ENCODE measurements around the gene PHACTR3. TPM values are rescaled to one million over a fixed set of nuclear protein-coding genes. Genes with fewer than 3 reads are reported as not detected.

The PHACTR3 gene
- total RNA-seq, 1 experiment from 2014 or later = not detected

DNA sequence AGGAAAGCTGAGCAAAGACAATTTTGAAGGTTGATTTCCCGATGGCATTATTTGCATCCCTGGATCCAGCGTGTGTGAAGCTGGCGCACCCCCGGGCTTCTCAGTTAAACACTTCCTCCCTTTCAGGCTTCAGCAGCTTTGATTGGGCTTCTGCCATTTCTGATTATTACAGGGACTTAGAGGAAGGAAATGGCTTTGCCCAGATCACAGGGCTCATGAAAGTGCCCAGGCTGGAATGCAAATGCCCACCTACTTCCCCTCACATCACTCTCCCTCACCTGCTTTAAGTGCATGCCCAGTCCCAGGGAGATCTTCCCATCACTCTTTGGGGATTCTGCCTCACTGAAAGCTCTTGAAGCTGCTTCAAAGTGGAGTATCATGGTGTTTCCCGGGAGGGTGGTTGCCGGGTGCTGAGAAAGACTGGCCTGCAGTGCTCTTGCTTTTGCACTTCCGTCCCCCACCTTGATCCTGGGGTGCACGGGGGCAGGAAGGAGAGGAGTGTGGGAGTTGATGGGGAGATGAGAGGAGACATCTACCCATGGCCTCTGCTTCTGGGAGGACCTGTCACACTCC is 28.3 kb downstream of the PHACTR3 start:
- DNase-seq = no peak
- Histone ChIP-seq H3K27me3 (peaks cover 56% of the 10 kb centered on the region), H3K4me3 (no peak overlapping the region), H3K36me3 (no peaks in the 10 kb centered on the region), H3K27ac (no peak overlapping the region), H3K4me1 (no peaks in the 10 kb centered on the region), H3K9me3 (replicated peaks) (no peaks in the 10 kb centered on the region)

DNA sequence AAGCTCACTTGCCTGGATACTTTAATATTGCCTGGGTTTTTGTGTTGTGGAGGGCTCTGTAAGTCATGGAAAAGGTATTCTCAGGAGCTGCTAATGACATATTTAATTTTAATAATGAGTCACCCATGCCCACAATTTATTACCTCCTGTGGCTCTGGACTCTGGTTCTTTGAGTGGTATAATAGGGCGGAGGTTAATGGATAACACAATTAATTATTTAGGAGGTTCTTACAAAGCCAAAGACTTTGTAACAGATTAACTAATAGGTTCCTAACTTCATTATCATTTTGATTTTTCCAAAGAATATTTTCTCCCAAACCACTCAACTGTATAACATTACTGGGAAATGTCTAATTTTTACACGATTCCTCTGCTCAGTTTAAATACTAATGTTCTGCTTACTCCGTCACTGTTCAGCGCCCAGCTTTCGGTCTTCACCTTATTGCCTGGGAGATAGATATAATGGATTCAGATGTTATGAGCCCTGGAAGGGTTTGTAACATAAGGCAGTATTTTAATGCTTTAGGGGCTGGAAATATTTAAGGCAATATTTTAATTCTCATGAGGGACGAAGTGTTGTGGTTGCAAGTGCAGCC is 29.4 kb downstream of the PHACTR3 start:
- no peak for DNase-seq
- Histone ChIP-seq H3K4me1 (no peaks in the 10 kb centered on the region), H3K9me3 (replicated peaks) (no peaks in the 10 kb centered on the region)

DNA sequence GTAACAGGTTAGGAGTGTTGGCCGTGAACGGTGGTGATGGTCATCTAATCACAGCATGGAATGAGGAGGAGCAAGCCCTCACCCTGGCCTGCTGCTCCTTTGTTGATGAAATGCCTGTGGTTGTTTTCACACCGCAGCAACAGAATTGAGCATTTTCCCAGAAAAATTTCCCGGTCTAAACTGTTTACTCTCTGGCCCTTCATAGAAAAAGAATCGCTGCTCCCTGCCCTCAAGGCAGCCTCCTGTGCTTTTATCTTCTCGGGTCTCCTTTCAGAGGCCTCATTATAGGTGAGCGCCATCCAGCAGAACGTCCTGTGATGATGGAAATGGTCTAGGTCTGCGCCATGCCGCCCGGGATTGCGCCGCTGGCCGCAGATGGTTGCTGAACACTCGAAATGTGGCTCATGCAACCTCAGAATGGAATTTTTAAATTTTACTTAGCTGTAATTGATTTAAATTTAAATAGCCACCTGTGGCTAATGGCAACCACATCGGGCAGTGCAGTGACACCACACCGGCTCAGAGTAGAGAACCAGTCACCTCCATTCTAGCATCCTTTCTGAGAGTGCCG is 30.2 kb downstream of the PHACTR3 start:
- no peaks in the 10 kb centered on the region for H3K36me3 ChIP-seq
- no peak overlapping the region for H3K4me3 ChIP-seq
- no peak overlapping the region for H3K27ac ChIP-seq
- H3K27me3 ChIP-seq = peaks cover 38% of the 10 kb centered on the region
- no peaks in the 10 kb centered on the region for H3K9me3 ChIP-seq (replicated peaks)
- no peaks in the 10 kb centered on the region for H3K4me1 ChIP-seq
- no peak for DNase-seq

More for the DNA sequence above, 29.4 kb downstream of the PHACTR3 start:
- H3K36me3 ChIP-seq = no peaks in the 10 kb centered on the region
- no peak overlapping the region for H3K27ac ChIP-seq
- no peak overlapping the region for H3K4me3 ChIP-seq
- H3K27me3 ChIP-seq = peaks cover 46% of the 10 kb centered on the region

DNA sequence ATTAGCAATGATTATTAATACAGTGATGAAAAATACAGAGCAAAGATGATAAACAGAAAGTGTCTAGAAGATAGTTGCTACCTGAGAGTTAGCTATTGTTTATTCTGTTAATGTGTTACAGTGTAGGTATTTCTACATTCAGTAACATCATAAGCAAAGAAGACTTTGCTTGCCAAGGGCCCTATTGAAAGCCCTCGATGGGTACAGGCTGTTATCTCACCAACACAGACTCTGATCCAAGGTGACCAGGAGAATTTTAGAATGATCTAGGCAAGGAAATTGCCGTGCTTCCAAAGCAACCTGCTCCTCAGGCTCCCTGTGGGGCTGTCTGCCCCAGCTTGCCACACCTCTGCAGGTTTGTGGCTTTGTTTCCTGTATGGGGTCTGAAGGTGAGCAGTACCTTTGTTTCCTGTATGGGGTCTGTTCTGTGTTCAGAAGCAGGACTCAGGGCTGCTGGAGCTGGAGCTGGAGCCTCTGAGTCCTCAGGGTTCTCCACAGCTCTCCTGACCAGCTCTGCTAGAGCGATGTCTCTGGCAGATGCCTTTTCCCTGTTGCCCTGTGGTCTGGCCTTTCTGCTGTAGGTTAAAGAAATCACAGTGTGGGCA is 32.5 kb downstream of the PHACTR3 start:
- Histone ChIP-seq H3K4me1 (no peaks in the 10 kb centered on the region), H3K9me3 (replicated peaks) (no peaks in the 10 kb centered on the region), H3K27ac (no peak overlapping the region), H3K27me3 (peaks cover 29% of the 10 kb centered on the region), H3K36me3 (no peaks in the 10 kb centered on the region), H3K4me3 (no peak overlapping the region)
- no peak for DNase-seq

DNA sequence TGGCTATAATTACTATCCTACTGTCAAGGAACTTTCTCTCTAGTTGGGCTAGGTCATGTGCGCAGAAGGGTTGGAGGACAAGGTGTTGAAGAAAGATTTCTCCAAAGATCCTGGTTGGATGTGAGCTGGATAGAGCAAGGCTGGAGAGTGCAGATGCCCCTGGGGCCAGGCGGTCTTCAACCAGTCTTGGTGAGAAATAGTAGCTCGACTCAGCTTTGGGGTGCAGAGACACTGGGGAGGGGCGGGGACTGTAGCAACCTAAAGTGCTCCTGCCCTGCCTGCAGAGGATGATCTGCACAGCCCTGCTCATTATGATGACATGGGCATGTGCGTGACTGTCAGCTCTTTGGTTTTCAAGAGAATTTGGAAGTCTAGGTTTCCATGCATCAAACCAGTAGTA is 35.9 kb downstream of the PHACTR3 start:
- no peaks in the 10 kb centered on the region for H3K36me3 ChIP-seq
- no peak for DNase-seq
- H3K9me3 ChIP-seq (replicated peaks) = no peaks in the 10 kb centered on the region
- peaks cover 24% of the 10 kb centered on the region for H3K27me3 ChIP-seq
- no peak overlapping the region for H3K27ac ChIP-seq
- H3K4me3 ChIP-seq = no peak overlapping the region
- no peaks in the 10 kb centered on the region for H3K4me1 ChIP-seq

DNA sequence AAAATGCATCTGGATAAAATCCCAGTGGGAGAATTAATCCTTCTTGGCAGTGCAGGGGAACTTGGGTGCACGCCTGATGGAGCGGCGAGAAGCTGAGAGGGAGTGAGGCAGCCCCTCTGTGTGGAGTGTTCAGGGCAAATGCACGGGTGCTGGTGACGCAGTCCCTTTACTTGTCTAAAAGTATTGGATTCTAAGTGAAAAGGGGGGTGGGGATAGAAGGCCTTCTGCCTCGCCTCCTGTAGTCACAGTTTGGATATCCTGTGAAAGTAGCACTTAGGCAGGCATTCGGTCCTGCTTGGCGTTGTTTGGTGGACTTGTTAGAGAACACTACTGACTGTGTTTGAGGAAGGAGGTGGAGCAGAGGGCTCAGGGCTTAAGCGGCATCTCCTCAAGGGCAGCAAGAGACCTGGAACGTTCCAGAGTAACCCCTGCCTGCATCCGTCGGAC is 39.3 kb downstream of the PHACTR3 start:
- Histone ChIP-seq H3K4me3 (no peak overlapping the region), H3K4me1 (no peaks in the 10 kb centered on the region), H3K27ac (no peak overlapping the region), H3K36me3 (no peaks in the 10 kb centered on the region), H3K9me3 (replicated peaks) (no peaks in the 10 kb centered on the region), H3K27me3 (peaks cover 20% of the 10 kb centered on the region)
- no peak for DNase-seq

DNA sequence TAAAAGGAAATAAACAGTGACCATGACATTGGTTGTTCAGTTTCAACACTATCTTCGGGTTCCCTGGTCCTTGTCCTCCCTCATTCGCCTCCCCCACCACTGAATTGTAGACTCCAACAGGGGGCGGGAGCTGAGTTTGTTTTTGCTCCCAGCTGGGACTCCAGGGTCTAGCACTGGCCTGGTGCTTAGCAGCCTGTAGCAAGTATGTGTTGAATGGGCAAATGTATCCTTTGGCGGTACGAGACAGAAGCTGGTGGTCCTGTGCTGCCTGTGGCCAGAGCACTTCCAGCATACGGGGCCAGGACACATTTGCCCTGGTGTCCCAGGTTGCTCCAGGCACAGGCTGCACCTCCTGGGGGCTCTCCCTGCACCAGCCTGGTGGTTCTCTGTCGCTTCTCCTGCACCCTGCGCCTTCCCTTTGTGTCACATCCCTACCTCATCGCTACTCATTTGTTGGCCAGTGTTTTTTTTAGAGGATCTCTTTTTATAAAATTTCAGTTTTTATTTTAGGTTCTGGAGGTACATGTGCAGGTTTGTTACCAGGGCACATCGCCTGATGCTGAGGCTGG is 40.1 kb downstream of the PHACTR3 start:
- Histone ChIP-seq H3K4me3 (no peak overlapping the region), H3K36me3 (no peaks in the 10 kb centered on the region), H3K9me3 (replicated peaks) (no peaks in the 10 kb centered on the region), H3K4me1 (no peaks in the 10 kb centered on the region), H3K27me3 (peaks cover 20% of the 10 kb centered on the region), H3K27ac (no peak overlapping the region)
- no peak for DNase-seq

DNA sequence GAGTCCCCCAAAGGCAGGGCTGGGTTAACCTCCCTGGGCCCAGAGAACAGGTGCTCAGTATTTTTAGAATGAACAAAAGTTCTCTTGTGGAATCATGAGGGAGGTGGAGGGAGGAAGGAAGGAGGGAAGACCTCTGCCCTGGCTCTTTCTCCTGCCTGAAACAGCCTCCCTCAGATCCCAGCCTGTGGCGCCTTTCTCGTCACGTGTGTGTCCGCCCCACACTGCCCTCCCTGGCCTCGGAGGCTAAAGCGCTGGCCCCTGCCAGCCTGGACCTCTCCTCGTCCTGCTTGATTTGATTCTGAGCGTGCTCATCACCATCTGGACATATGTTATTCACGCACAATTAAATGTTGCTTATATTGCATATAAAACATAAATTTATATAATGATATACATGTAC is 40.9 kb downstream of the PHACTR3 start:
- H3K4me3 ChIP-seq = no peak overlapping the region
- no peaks in the 10 kb centered on the region for H3K36me3 ChIP-seq
- H3K9me3 ChIP-seq (replicated peaks) = no peaks in the 10 kb centered on the region
- no peak overlapping the region for H3K27ac ChIP-seq
- DNase-seq = peak in 1 of 2 experiments; percentile 60
- H3K4me1 ChIP-seq = no peaks in the 10 kb centered on the region
- peaks cover 18% of the 10 kb centered on the region for H3K27me3 ChIP-seq

DNA sequence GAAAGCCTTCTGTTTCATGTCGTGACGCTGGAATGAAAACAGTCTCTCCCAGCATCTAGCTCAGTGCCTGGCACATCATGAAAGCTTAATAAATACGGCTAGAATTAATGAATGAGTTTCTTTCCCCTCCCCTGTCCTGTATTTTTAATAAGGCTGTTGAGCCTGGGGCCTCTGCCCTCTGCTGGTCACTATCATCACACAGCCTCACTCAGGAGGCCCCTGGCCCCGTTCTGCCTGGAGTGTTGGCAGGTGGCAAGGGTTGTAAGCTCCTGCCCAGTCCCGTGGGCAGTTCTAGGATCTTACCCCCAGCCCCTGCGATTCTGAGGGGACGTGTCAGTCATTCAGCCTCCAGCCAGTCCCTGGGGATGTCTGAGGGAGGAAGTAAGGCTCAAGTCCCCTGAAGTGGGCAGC is 41.4 kb downstream of the PHACTR3 start:
- Histone ChIP-seq H3K4me3 (no peak overlapping the region), H3K36me3 (no peaks in the 10 kb centered on the region), H3K27ac (no peak overlapping the region), H3K9me3 (replicated peaks) (no peaks in the 10 kb centered on the region), H3K27me3 (peaks cover 14% of the 10 kb centered on the region), H3K4me1 (no peaks in the 10 kb centered on the region)
- peak in 1 of 2 experiments; percentile 45 for DNase-seq

DNA sequence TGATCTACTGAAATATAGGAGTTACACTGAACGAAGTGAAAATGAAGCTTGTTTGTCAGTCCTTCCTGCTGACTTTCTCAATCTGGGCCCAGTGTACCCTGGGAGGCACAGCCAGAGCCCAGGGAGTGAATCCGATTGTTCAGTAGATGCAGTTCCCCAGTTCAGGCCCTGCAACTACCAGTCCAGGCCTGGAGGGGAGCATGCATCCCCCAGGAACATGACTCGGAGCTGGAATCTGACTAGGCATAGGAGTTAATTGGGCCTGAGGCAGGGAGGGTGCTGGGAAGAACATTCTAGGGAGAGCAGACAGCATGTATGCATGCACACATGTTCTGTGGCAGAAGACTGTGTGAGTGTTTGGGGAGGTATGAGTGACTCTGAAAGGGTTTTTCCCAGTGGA is 42.1 kb downstream of the PHACTR3 start:
- no peak for DNase-seq
- no peaks in the 10 kb centered on the region for H3K36me3 ChIP-seq
- no peak overlapping the region for H3K27ac ChIP-seq
- H3K9me3 ChIP-seq (replicated peaks) = no peaks in the 10 kb centered on the region
- H3K4me1 ChIP-seq = no peaks in the 10 kb centered on the region
- peaks cover 14% of the 10 kb centered on the region for H3K27me3 ChIP-seq
- H3K4me3 ChIP-seq = no peak overlapping the region

DNA sequence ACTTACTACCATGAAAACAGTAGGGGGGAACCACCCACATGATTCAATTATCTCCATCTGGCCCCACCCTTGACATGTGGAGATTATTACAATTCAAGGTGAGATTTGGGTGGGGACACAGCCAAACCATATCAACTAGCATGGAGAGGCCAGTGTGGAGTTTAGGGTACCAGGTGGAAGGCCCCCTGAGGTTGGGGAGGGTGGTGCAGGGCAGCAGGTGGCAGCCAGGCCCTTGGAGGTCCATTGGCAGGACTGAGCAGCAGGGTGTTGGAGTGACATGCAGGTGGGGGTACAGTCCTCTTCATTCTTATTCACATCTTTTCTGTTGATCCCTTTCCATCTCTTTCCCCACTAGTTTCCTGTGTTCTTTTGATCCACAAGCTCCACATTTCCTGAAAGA is 42.9 kb downstream of the PHACTR3 start:
- no peak overlapping the region for H3K27ac ChIP-seq
- H3K36me3 ChIP-seq = no peaks in the 10 kb centered on the region
- no peaks in the 10 kb centered on the region for H3K4me1 ChIP-seq
- H3K4me3 ChIP-seq = no peak overlapping the region
- peaks cover 14% of the 10 kb centered on the region for H3K27me3 ChIP-seq
- H3K9me3 ChIP-seq (replicated peaks) = no peaks in the 10 kb centered on the region
- DNase-seq = no peak

DNA sequence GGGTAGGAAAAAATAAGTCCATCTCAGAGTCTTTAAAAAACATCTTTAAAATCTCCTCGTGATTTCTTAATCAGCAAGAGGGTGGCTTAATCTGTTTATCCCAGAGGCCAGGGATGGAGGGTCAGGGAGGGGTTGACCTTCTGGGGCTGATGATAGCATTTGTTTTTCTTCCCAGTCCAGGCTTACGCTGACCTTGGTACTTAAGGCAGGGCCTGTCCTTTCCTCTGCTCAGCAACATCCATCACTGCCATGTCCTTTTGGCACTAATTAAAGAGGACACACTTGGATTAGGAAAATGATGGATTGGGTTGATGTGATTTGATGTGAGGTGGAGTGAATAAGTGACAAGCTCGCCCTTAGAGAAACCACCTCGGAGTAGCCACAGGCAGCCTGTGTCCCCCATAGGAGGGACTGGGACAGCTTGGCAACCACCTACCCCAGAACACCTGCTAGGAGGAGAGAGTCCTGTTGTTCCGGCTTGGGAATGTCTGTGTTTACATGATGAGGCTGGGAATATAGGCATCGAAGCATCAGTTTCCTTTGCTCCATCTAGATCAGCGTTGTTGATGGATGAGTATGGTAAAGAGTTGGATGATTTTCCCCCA is 44.2 kb downstream of the PHACTR3 start:
- H3K27ac ChIP-seq = no peak overlapping the region
- DNase-seq = no peak

DNA sequence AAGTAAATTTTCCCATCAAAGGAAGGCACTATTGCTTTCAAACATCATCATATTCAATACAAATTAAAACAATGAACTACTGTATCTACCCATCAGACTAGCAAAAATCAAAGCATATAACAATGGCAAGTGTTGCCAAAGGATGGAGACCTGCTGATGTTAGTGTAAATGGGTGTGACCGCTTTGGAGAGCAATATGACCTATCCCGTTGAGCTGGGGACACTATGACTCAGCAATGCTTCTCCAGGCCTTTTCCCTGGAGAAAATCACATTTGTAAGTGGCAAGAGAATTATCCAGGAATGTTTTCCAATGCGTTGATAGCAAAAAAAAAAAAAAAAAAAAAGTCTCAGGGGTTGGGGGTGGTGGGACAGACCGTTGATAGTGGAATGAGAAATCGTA is 46.1 kb downstream of the PHACTR3 start:
- no peak overlapping the region for H3K4me3 ChIP-seq
- H3K27ac ChIP-seq = no peak overlapping the region
- H3K27me3 ChIP-seq = no peaks in the 10 kb centered on the region
- H3K36me3 ChIP-seq = no peaks in the 10 kb centered on the region
- H3K9me3 ChIP-seq (replicated peaks) = no peaks in the 10 kb centered on the region
- no peaks in the 10 kb centered on the region for H3K4me1 ChIP-seq
- no peak for DNase-seq

More for the DNA sequence above, 44.2 kb downstream of the PHACTR3 start:
- Histone ChIP-seq H3K27me3 (0 out of 2 replicates have a peak, but pooled peaks cover 7% of the 10 kb centered on the region), H3K4me3 (no peak overlapping the region), H3K36me3 (no peaks in the 10 kb centered on the region), H3K9me3 (replicated peaks) (no peaks in the 10 kb centered on the region), H3K4me1 (no peaks in the 10 kb centered on the region)

DNA sequence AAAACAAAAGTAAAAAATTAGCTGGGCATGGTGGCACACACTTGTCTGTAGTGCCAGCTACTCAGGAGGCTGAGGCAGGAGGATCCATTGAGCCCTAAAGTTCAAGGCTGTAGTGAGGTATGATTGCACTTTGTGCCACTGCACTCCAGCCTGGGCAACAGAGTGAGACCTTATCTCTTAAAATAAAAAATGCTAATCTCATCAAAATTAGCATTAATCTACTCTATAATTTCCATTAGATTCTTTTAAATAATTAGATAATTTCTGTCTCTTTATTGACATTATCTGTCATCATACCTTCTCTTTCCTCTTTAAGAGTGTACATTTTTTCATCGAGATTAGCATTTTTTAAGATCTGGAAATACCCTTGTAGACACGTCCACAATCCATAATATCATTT is 48.0 kb downstream of the PHACTR3 start:
- Histone ChIP-seq H3K36me3 (no peaks in the 10 kb centered on the region), H3K4me1 (no peaks in the 10 kb centered on the region), H3K27ac (no peak overlapping the region), H3K4me3 (no peak overlapping the region), H3K9me3 (replicated peaks) (peaks cover 11% of the 10 kb centered on the region), H3K27me3 (no peaks in the 10 kb centered on the region)
- DNase-seq = no peak

DNA sequence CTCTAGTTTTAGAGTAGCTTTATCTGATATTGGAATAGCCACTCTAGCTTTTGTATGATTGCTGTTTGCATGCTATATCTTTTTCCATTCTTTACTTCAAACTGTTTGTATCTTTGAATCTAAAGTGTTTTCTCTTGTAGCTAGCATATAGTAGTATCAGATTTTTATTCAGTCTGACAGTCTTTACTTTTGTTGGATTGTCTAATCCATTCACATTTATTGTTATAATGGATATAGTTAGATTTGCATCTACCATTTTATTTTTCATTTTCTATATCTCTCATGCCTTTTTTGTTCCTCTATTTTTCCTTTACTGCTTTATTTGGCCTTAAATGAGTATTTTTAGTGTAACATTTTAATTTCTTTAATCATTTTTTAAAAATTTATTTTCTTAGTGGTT is 52.1 kb downstream of the PHACTR3 start:
- H3K27ac ChIP-seq = no peak overlapping the region
- no peaks in the 10 kb centered on the region for H3K36me3 ChIP-seq
- DNase-seq = no peak
- H3K27me3 ChIP-seq = no peaks in the 10 kb centered on the region
- H3K4me3 ChIP-seq = no peak overlapping the region
- H3K9me3 ChIP-seq (replicated peaks) = peaks cover 19% of the 10 kb centered on the region
- H3K4me1 ChIP-seq = no peaks in the 10 kb centered on the region
